C4-2B (cell line): ENCODE measurements around the gene SMIM22.

Source experiments
- CTCF ChIP-seq: fragments of 450-650 bp; conservative IDR thresholded peaks from 2 replicates; pipeline ENCODE4 v1.5.1; 2017; ENCODE audit warnings: mild to moderate bottlenecking
- ZFX ChIP-seq: fragments of 450-650 bp; IDR thresholded peaks from 2 replicates; pipeline ENCODE4 v1.6.1; 2017

DNA sequence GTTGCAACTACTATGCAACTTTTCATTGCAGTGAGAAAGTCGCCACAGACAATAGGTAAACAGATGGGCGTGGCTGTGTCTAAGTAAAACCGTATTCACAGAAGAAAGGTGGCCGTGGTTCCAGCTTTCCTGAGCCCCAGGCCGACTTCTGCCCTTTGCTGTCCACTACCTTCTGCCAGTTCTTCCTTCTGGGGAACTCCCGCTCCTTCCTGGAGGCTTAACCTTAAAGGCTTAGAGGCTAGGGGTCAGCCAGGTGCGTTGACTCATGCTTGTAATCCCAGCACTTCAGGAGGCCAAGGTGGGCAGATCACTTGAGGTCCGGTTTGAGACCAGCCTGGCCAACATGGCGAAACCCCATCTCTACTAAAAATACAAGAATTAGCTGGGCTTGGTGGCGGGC, 4.9 kb upstream of the SMIM22 start:
- TF ChIP-seq CTCF (no peak), ZFX (no peak)
